K562 (cell line): ENCODE results near the gene ACKR3. TPM values are rescaled to one million over a fixed set of nuclear protein-coding genes. Genes with fewer than 3 reads are reported as not detected.

Experiments used
- ATAC-seq: fragments of 200-7000 bp; cut with Tn5 transposase; 3 replicates; pipeline ENCODE4 v1.9.1; 2020; ENCODE audit warnings: moderate library complexity
- BruUV-seq: library from RNA; stranded (reverse); fragments of 400-500 nt; replicated peaks from 2 replicates; lab custom pipeline; 2021; lab: Mats Ljungman, UMichigan
- CTCF ChIA-PET: fragments of 300-600 bp; formaldehyde crosslinking; extraction: SDS; loops from one replicate; lab custom pipeline; 2021; ENCODE audit warnings: low intra/inter-chr PET ratio; lab: Yijun Ruan, JAX
- POLR2A ChIA-PET: fragments of 300-600, 350-650 bp; sonication (Branson Sonifier 250); formaldehyde crosslinking; extraction: SDS; loops from one replicate; lab custom pipeline; 2021; ENCODE audit warnings: antibody characterized with exemption, inconsistent platforms; lab: Yijun Ruan, JAX
- DNase-seq, 4 experiments: peaks; one replicate each; pipeline versions ENCODE4 v3.0.0 to v3.0.0-alpha.2; 2011 to 2018; ENCODE audit warnings: low spot score in 3 of 4, mixed read lengths in 3 of 4; ENCODE audit errors: extremely low read depth in 1 of 4
- FAIRE-seq: peaks from 2 replicates; lab custom pipeline; 2011; peaks lifted over from hg19 to GRCh38; lab: Jason Lieb, UNC
- H2AFZ ChIP-seq: 2 replicates; pipeline ENCODE4 v1.6.0; 2011; ENCODE audit warnings: low read depth, low read length, control low read depth, inconsistent platforms
- H3K27ac ChIP-seq: fragments of 200-600 bp; 3 replicates; pipeline ENCODE4 v1.8.0; 2011; ENCODE audit warnings: low read depth, mild to moderate bottlenecking, control low read depth, inconsistent platforms, low read length, moderate library complexity, mixed read lengths; ENCODE audit errors: extremely low read depth
- H3K27me3 ChIP-seq, 2 experiments: fragments of 300-600 bp in 1 of 2; 2 replicates in 1 of 2; 3 replicates in 1 of 2; pipeline versions ENCODE4 v1.6.0 to v1.8.0; 2011; ENCODE audit warnings: inconsistent platforms in 2 of 2, low read length in 2 of 2, mild to moderate bottlenecking in 1 of 2, mixed read lengths in 1 of 2, moderate library complexity in 1 of 2; ENCODE audit not compliant: control insufficient read depth in 2 of 2, insufficient read depth in 2 of 2
- H3K36me3 ChIP-seq: fragments of 300-600 bp; 3 replicates; pipeline ENCODE4 v1.8.0; 2011; ENCODE audit warnings: mild to moderate bottlenecking, low read length, inconsistent platforms; ENCODE audit not compliant: control insufficient read depth, insufficient read depth
- H3K4me1 ChIP-seq, 2 experiments: fragments of 200-600 bp in 1 of 2; replicated peaks in 1 of 2; 2 replicates in 1 of 2; 3 replicates in 1 of 2; pipeline versions ENCODE4 v1.5.1 to v1.8.0; 2011; ENCODE audit warnings: inconsistent platforms in 2 of 2, low read length in 2 of 2, mild to moderate bottlenecking in 1 of 2, mixed read lengths in 1 of 2, moderate library complexity in 1 of 2; ENCODE audit not compliant: control insufficient read depth in 2 of 2, insufficient read depth in 2 of 2
- H3K4me2 ChIP-seq: 2 replicates; pipeline ENCODE4 v1.6.1; 2011; ENCODE audit warnings: low read length, control low read depth, inconsistent platforms, mixed read lengths; ENCODE audit not compliant: insufficient read depth
- H3K4me3 ChIP-seq: fragments of 200-600 bp; sonication (generic), shearing (Covaris generic); 2 replicates; pipeline ENCODE4 v1.5.1; 2016; ENCODE audit warnings: control low read depth, inconsistent platforms
- H3K79me2 ChIP-seq: fragments of 200-600 bp; 3 replicates; pipeline ENCODE4 v1.8.0; 2011; ENCODE audit warnings: low read length, inconsistent platforms; ENCODE audit not compliant: control insufficient read depth, insufficient read depth
- H3K9ac ChIP-seq, 2 experiments: 2 replicates each; pipeline versions ENCODE4 v1.6.0 to v1.6.1; 2011; ENCODE audit warnings: low read depth in 2 of 2, low read length in 2 of 2, control low read depth in 1 of 2, inconsistent platforms in 1 of 2, mild to moderate bottlenecking in 1 of 2, mixed read lengths in 1 of 2; ENCODE audit not compliant: insufficient read depth in 1 of 2
- H3K9me1 ChIP-seq: one replicate; pipeline ENCODE4 v1.6.0; 2011; ENCODE audit warnings: inconsistent platforms, mild to moderate bottlenecking, low read length, moderate library complexity; ENCODE audit not compliant: control insufficient read depth, insufficient read depth
- H3K9me3 ChIP-seq: replicated peaks from 2 replicates; pipeline ENCODE4 v1.5.1; 2011; ENCODE audit warnings: low read depth, low read length, inconsistent platforms; ENCODE audit not compliant: control insufficient read depth, insufficient read depth
- H4K20me1 ChIP-seq: replicated peaks from 2 replicates; pipeline ENCODE4 v1.6.1; 2011; ENCODE audit warnings: low read length, inconsistent platforms, mixed read lengths; ENCODE audit not compliant: control insufficient read depth, insufficient read depth
- CHCHD3 ChIP-seq: fragments of 250-450 bp; sonication (Bioruptor Pico); IDR thresholded peaks from 2 replicates; pipeline ENCODE4 v2.1.2; 2022; ENCODE audit warnings: mild to moderate bottlenecking
- FIP1L1 ChIP-seq: fragments of 200-400 bp; formaldehyde crosslinking; IDR thresholded peaks from 2 replicates; pipeline ENCODE4 v1.6.1; 2018; ENCODE audit warnings: mild to moderate bottlenecking, low read depth, low read length; ENCODE audit not compliant: poor library complexity, severe bottlenecking
- NR4A1 ChIP-seq, 2 experiments: fragments of 250-450 bp in 1 of 2; fragments of 450-650 bp in 1 of 2; sonication (Bioruptor Pico) in 1 of 2; IDR thresholded peaks; 2 replicates each; pipeline versions ENCODE4 v1.4.0 to v1.6.1; 2016 to 2020; ENCODE audit warnings: mild to moderate bottlenecking in 2 of 2, missing compliant biosample characterization in 1 of 2, missing genetic modification characterization in 1 of 2, moderate library complexity in 1 of 2
- POLR2AphosphoS5 ChIP-seq: IDR thresholded peaks from 2 replicates; pipeline ENCODE4 v1.6.1; 2011; ENCODE audit warnings: mild to moderate bottlenecking, low read depth, low read length, moderate library complexity; ENCODE audit not compliant: control insufficient read depth, insufficient read depth
- ZNF140 ChIP-seq: fragments of 250-450 bp; sonication (Bioruptor Pico); IDR thresholded peaks from 2 replicates; pipeline ENCODE4 v1.8.0; 2021; ENCODE audit warnings: moderate library complexity, mild to moderate bottlenecking, inconsistent platforms
- ZNF717 ChIP-seq: fragments of 250-450 bp; sonication (Bioruptor Pico); IDR thresholded peaks from 2 replicates; pipeline ENCODE4 v1.5.0; 2021
- WGBS: fragments of 100-300 bp; shearing (Covaris generic); methylation state at CpG from one replicate; pipeline ENCODE4 v1.1.6; 2016; ENCODE audit warnings: low coverage, mixed read lengths; ENCODE audit not compliant: insufficient coverage; ENCODE audit errors: missing lambda C conversion rate; 5-methylcytosine and 5-hydroxymethylcytosine counted together
- in situ Hi-C: fragments of 300-500 bp; cut with MboI; formaldehyde crosslinking; loops from 4 replicates; pipeline ENCODE4 v1.15.0; 2018; ENCODE audit warnings: inconsistent platforms, mixed read lengths
- intact Hi-C: fragments of 100-400 bp; cut with micrococcal nuclease; formaldehyde crosslinking; loops from 2 replicates; pipeline ENCODE4 v1.14.2; 2022
- polyA plus RNA-seq, 8 experiments: library from polyadenylated mRNA; depleted of rRNA in 4 of 8; stranded (reverse) in 5 of 8; unstranded in 3 of 8; fragments of >200 nt; fragmentation: Nextera tagmentation in 2 of 8; fragmentation: Illumina TruSeq in 1 of 8; extraction: Ambion mirVana in 2 of 8; extraction: Trizol in 1 of 8; gene quantifications; 2 replicates each; pipeline versions ENCODE4 v1.2.1 to v1.2.3, GENCODE V29; 2011 to 2014; ENCODE audit warnings: inconsistent platforms in 1 of 8, missing spikeins in 1 of 8
- total RNA-seq, 7 experiments: library from RNA; depleted of rRNA in 6 of 7; stranded (reverse); fragments of >200 nt in 6 of 7; fragmentation: Illumina TruSeq in 2 of 7; extraction: Trizol in 2 of 7; gene quantifications; 2 replicates each; pipeline versions ENCODE4 v1.2.1 to v1.2.3, GENCODE V29; 2011 to 2021; ENCODE audit warnings: low replicate concordance in 1 of 7
- TF ChIP-seq, protein P1 (sequence below): fragments of 450-650 bp; IDR thresholded peaks from 2 replicates; pipeline ENCODE4 v1.6.1; 2016; ENCODE audit warnings: mild to moderate bottlenecking, moderate library complexity
- TF ChIP-seq, protein P2 (sequence below): IDR thresholded peaks from 2 replicates; pipeline ENCODE4 v1.6.1; 2011; ENCODE audit warnings: borderline replicate concordance, low read depth, mild to moderate bottlenecking, moderate library complexity, low read length; ENCODE audit not compliant: insufficient read depth, poor library complexity, severe bottlenecking

The ACKR3 gene
- total and polyA plus RNA-seq, 9 of the 15 experiments (the other 6 are each of a cell fraction or from before 2014, with no cell fraction given) = 0.07 TPM; not detected in 8

GRCh38 chr2:236608710-236609109 lies 39.1 kb downstream of the ACKR3 start:
- POLR2A ChIA-PET = no interaction called here
- 0% methylated on average over 2 of the region's 3 CpGs for WGBS
- no TSS peak for BruUV-seq
- no peak for TF ChIP-seq POLR2AphosphoS5
- TF ChIP-seq, protein P1, sequence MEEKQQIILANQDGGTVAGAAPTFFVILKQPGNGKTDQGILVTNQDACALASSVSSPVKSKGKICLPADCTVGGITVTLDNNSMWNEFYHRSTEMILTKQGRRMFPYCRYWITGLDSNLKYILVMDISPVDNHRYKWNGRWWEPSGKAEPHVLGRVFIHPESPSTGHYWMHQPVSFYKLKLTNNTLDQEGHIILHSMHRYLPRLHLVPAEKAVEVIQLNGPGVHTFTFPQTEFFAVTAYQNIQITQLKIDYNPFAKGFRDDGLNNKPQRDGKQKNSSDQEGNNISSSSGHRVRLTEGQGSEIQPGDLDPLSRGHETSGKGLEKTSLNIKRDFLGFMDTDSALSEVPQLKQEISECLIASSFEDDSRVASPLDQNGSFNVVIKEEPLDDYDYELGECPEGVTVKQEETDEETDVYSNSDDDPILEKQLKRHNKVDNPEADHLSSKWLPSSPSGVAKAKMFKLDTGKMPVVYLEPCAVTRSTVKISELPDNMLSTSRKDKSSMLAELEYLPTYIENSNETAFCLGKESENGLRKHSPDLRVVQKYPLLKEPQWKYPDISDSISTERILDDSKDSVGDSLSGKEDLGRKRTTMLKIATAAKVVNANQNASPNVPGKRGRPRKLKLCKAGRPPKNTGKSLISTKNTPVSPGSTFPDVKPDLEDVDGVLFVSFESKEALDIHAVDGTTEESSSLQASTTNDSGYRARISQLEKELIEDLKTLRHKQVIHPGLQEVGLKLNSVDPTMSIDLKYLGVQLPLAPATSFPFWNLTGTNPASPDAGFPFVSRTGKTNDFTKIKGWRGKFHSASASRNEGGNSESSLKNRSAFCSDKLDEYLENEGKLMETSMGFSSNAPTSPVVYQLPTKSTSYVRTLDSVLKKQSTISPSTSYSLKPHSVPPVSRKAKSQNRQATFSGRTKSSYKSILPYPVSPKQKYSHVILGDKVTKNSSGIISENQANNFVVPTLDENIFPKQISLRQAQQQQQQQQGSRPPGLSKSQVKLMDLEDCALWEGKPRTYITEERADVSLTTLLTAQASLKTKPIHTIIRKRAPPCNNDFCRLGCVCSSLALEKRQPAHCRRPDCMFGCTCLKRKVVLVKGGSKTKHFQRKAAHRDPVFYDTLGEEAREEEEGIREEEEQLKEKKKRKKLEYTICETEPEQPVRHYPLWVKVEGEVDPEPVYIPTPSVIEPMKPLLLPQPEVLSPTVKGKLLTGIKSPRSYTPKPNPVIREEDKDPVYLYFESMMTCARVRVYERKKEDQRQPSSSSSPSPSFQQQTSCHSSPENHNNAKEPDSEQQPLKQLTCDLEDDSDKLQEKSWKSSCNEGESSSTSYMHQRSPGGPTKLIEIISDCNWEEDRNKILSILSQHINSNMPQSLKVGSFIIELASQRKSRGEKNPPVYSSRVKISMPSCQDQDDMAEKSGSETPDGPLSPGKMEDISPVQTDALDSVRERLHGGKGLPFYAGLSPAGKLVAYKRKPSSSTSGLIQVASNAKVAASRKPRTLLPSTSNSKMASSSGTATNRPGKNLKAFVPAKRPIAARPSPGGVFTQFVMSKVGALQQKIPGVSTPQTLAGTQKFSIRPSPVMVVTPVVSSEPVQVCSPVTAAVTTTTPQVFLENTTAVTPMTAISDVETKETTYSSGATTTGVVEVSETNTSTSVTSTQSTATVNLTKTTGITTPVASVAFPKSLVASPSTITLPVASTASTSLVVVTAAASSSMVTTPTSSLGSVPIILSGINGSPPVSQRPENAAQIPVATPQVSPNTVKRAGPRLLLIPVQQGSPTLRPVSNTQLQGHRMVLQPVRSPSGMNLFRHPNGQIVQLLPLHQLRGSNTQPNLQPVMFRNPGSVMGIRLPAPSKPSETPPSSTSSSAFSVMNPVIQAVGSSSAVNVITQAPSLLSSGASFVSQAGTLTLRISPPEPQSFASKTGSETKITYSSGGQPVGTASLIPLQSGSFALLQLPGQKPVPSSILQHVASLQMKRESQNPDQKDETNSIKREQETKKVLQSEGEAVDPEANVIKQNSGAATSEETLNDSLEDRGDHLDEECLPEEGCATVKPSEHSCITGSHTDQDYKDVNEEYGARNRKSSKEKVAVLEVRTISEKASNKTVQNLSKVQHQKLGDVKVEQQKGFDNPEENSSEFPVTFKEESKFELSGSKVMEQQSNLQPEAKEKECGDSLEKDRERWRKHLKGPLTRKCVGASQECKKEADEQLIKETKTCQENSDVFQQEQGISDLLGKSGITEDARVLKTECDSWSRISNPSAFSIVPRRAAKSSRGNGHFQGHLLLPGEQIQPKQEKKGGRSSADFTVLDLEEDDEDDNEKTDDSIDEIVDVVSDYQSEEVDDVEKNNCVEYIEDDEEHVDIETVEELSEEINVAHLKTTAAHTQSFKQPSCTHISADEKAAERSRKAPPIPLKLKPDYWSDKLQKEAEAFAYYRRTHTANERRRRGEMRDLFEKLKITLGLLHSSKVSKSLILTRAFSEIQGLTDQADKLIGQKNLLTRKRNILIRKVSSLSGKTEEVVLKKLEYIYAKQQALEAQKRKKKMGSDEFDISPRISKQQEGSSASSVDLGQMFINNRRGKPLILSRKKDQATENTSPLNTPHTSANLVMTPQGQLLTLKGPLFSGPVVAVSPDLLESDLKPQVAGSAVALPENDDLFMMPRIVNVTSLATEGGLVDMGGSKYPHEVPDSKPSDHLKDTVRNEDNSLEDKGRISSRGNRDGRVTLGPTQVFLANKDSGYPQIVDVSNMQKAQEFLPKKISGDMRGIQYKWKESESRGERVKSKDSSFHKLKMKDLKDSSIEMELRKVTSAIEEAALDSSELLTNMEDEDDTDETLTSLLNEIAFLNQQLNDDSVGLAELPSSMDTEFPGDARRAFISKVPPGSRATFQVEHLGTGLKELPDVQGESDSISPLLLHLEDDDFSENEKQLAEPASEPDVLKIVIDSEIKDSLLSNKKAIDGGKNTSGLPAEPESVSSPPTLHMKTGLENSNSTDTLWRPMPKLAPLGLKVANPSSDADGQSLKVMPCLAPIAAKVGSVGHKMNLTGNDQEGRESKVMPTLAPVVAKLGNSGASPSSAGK = no peak
- TF ChIP-seq NR4A1 (CRISPR knock-in tag; IDR thresholded peaks at IDR 0.05) = no peak
- no peak for TF ChIP-seq NR4A1 (tag; IDR thresholded peaks at IDR 0.05)
- no peak for TF ChIP-seq FIP1L1
- TF ChIP-seq ZNF717 (CRISPR knock-in tag) = no peak
- TF ChIP-seq CHCHD3 (CRISPR knock-in tag) = no peak
- TF ChIP-seq ZNF140 (CRISPR knock-in tag) = no peak
- TF ChIP-seq, protein P2, sequence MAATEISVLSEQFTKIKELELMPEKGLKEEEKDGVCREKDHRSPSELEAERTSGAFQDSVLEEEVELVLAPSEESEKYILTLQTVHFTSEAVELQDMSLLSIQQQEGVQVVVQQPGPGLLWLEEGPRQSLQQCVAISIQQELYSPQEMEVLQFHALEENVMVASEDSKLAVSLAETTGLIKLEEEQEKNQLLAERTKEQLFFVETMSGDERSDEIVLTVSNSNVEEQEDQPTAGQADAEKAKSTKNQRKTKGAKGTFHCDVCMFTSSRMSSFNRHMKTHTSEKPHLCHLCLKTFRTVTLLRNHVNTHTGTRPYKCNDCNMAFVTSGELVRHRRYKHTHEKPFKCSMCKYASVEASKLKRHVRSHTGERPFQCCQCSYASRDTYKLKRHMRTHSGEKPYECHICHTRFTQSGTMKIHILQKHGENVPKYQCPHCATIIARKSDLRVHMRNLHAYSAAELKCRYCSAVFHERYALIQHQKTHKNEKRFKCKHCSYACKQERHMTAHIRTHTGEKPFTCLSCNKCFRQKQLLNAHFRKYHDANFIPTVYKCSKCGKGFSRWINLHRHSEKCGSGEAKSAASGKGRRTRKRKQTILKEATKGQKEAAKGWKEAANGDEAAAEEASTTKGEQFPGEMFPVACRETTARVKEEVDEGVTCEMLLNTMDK = no peak

More at GRCh38 chr2:236608710-236609109, 39.1 kb downstream of the ACKR3 start:
- Histone ChIP-seq H3K27ac (no peak overlapping the region), H3K79me2 (no peaks in the 10 kb centered on the region), H3K9me1 (no peaks in the 10 kb centered on the region), H3K4me2 (no peak overlapping the region), H3K9ac (no peak overlapping the region), H3K4me1 (no peaks in the 10 kb centered on the region; a peak in 1 of 5 replicates), H3K36me3 (no peaks in the 10 kb centered on the region), H3K4me3 (no peak overlapping the region), H4K20me1 (no peaks in the 10 kb centered on the region), H3K9me3 (no peaks in the 10 kb centered on the region), H2AFZ (no peak overlapping the region), H3K27me3 (peaks cover 0 to 28% of the 10 kb centered on the region in 2 experiments; a peak in 3 of 5 replicates)
- ATAC-seq (no peak), FAIRE-seq (no peak), DNase-seq (no peak)
- intact Hi-C loops = no loop called here
- CTCF ChIA-PET = no interaction called here
- in situ Hi-C loops = no loop called here
